ENCODE results near the gene XAGE1B.
"Not testable (repeated sequence)": the region's sequence is repeated elsewhere in the genome, so short reads cannot be mapped to it uniquely, and the experiment has no call there.

XAGE1B gene, protein sequence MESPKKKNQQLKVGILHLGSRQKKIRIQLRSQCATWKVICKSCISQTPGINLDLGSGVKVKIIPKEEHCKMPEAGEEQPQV

DNA sequence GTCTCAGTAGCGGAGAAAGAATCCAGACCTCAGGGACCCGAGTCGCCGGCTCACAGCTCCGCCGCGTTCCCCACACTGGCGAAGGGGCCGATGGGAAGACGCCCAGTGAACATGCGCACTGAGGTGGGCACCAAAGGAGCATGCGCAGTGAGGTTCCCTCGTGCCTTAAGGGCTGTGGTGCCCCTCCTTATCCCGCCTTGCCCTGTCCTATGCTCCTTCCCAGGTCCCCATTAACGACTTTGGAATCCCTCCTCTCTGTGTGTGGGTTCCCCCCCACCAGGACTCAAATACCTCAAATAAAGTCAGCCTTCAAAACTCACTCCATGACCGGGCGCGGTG, at the start of gene XAGE1B:
TSS of gene XAGE1B (minus strand) at position 77 of the 339 bp plus-strand sequence. CDS start 1,536 bp downstream, outside the sequence.
- not testable (repeated sequence) for DNase-seq (ENCODE audit: low read depth in 2 of 2)

DNA sequence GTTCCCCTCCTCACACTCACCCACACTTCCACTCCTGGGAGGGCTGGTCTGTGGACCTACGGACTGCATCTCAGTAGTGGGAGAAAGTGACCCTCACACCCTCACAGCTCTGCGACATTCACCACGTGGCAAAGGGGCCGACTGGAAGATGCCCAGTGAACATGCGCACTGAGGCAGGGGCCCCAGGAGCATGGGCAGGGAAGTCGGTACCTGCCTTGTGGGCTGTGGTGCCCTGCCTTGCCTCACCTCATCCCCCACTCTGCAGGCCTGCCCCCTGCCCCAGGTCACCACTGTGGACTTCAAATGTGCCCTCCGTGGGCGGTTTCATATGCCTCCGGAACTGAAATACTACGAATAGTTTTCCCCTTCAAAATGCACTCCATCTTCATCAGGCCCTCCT, 46.2 kb upstream of the XAGE1B start:
- no peak for DNase-seq (ENCODE audit: low read depth in 2 of 2)

DNA sequence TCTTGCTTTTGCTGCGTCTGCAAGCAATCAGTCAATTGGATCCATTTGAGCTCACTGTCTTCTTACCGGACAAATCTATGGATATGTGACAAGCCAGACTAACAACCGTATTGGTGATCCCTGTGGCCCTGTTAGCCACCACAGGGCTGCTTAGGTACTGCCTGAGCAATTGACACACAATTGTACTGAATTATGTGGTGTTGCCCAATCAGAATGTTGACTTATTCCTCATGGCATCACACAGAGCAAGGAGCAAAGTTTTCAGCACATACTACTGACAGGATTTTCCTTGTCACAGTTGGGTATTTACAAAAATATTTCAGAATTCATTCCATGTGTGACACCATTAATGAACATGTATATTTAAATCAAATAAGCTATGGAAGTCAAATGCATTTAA, 41.3 kb upstream of the XAGE1B start:
- DNase-seq (ENCODE audit: low read depth in 2 of 2), result no peak

DNA sequence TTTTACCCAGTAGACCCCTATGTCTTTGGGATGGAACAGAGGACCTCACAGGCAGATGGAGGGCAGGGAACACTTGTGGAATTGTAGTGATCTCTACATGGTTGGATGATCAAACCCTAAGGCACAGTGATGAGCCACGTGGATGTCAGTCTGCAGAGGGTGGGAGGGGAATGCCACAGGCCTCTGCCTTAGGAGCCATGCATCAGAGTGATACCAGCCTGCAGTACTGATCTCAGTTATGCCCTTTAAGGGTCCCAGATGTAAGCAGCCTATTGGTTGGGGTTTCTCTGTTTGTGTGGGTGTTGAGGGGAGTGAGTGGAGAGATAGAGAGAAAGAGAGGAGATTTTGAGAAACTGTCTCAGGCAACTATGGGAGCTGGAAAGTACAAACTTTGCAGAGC, 39.9 kb upstream of the XAGE1B start:
- no peak for DNase-seq (ENCODE audit: low read depth in 2 of 2)

DNA sequence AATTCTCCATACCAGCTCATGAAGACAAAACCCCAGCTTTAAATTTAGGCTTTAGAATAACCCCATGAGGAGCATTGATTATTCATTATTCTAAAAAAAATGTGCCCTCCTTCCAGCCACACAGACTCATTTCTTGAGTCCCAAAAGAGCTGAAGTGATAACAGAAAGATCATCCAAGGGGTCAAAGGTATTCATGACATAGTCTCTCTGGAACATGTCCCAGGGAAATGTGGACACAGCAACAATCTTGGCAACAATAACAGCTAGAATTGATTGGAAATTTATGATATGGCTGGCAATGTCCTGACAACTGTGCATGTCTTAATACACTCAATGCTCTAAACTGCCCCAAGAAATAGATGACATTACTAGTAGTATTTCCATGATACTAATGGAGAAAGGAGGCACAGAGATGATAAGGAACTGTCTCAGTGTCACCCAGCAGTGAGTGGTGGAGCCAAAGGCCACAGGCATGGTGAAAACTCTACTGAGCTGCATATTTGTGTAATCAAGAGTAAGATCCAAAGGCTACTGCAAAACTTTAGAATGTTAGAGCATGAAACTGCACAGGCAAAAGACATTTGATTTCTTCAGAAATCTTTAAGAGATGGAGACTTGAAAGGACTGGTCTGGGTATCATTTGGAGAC, 37.3 kb upstream of the XAGE1B start:
- DNase-seq (ENCODE audit: low read depth in 2 of 2), result no peak

DNA sequence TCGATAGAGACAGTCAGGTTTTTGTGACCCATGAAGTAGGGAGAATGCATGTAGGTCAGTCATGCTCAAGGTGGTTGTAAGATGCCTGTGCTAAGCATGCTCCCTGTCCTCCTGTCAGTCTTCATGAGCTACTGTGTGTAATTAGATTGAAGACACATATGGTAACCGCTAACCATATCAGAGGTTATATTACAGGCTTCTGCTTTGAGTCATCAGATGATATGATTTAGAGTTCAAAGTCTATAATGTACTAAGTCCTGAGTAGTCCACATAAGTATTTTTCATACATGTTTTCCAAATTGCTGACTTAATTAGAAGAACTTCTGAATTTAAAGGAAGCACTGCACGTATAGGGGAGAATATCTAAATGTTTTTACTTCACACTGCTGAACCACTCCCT, 31.9 kb upstream of the XAGE1B start:
- not testable (repeated sequence) for DNase-seq (ENCODE audit: low read depth in 2 of 2)

DNA sequence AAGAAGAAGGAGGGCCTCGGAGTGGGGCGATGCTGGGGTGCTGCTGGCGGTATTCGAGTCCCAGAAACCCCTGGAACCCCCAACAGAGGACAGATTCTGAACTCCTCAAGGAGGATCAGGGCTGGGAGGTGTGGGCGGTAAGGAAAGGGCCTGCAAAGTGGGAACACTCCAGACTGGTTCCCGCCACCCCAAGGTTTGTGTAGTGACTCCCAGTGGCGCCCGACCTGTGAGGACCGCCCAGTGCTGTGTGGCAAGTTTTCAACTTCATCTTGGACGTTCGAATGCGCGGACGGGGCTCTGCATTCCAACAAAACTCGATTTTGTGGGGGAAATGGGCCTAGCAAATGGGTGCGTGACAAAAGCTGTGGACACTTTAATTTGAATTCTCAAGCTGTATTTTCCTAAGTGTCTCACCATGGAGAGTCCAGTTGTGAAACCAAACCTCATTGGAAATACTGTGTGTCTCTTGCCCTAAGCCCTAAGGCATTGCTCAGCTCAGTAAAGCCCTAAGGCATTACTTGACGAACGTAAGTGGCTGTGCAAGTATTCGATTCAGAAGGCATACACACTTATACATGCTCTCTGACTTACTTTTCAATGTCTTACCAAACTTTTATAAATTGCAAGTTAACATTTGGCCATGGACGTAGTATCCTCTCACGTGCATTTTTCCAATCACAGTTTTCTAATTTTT, 27.4 kb upstream of the XAGE1B start:
- DNase-seq (ENCODE audit: low read depth in 2 of 2), result no peak

DNA sequence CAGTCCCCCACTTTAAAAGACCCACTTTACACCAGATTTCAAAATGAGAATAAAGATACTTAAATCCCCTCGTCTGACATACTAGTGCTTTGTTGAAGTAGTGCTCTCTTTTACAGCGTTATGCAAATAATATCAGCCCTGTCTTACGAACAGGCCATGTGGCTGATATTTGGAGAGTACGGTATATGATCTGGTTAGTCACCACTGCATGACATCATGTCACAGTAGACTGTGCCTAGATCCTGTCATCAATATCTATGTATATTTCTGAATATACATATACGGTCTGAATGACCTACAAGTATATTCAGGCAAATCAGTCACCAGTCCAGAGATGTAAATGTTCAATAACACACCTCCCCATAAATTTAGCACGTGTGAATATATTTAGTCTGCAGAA, 25.4 kb upstream of the XAGE1B start:
- DNase-seq (ENCODE audit: low read depth in 2 of 2), result no peak

DNA sequence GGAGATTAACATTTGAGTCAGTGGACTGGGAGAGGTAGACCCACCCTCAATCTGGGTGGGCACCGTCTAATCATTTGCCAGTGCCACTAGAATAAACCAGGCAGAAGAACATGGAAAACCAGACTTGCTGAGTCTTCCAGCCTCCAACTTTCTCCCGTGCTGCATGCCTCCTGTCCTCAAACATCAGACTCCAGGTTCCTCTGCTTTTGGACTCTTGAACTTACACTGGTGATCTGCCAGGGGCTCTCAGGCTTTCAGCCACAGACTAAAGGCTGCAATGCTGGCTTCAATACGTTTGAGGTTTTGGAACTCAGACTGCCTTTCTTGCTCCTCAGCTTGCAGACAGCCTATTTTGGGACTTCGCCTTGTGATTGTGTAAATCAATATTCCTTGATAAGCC, 24.2 kb upstream of the XAGE1B start:
- not testable (repeated sequence) for DNase-seq (ENCODE audit: low read depth in 2 of 2)

DNA sequence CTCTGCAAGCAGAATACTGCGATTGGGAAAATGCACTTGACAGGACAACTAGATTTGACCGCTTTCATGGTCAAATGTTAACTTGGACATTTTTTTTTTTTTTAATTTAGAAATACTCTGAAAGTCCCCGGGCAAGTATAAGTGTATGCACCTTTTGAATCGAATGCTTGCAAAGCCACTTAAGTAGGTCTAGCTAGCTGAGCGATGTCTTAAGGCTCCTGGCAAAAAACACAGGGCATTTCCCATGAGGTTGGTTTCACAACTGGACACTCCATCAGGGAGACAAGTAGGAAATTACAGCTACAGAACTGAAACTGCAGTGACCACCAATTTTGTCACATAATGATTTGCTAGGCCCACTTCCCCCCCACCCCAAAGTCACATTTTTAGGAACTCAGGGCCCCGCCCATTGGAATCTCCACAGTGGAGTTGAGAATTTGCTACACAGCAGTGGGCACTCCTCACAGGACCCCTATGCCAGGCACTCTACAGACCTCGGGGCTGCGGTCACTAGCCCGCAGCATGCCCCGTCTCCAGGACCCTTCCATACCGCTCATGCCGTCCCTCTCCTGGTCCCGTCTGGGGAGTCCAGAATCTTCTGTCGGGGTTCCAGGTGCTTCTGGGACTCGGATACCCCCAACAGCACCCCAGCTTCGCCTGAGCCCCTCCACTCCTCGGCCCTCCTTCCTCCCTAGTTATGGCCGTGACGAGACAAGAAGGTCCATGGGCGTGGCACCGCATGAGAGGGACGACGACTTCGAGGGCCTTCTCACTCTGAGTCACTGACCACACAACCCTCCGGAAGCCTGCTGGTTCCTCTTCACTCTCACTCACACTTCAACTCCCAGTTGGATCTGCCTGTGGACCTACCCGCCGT, 515 bp downstream of the XAGE1B start:
- not testable (repeated sequence) for DNase-seq (ENCODE audit: low read depth in 2 of 2)

DNA sequence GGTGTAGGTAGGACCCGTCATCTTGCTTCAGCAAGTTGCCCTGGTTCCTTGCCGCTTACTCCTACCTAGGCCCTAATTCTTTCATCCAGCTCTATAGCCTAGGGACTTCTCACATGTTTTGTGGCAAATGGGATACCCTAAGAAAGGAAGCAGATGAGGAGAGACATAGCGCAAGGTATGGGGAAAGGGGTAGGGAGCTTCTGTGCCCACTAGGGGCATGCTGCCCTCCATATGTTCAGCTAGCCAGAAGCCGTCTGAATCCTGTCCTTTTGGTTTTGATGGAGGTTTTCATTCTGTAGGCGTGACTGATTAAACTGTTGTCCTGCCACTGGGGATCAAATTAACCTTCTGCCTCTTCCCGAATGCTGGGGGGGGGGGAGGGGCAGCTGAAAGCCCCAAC, 5.7 kb downstream of the XAGE1B start:
- DNase-seq (ENCODE audit: low read depth in 2 of 2), result not testable (repeated sequence)

DNA sequence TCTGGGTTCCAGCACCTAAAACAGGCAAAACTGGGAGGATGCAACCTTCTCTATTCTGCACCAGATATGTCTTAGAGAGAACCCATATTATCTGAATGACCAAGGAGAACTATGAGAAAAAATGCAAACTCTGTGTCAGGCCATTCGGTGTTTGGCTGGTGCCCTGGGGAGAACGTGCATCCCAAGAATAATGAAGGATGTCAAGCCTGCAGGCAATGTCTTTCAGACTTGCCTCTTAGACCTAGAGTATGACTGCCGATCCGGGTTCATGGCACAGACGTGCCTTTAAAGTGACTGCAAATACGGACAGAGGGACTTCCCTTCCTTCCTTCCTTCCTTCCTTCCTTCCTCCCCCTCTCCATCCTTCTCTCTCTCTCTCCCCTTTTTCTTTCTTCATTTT, 6.9 kb downstream of the XAGE1B start:
- DNase-seq (ENCODE audit: low read depth in 2 of 2), result no peak

DNA sequence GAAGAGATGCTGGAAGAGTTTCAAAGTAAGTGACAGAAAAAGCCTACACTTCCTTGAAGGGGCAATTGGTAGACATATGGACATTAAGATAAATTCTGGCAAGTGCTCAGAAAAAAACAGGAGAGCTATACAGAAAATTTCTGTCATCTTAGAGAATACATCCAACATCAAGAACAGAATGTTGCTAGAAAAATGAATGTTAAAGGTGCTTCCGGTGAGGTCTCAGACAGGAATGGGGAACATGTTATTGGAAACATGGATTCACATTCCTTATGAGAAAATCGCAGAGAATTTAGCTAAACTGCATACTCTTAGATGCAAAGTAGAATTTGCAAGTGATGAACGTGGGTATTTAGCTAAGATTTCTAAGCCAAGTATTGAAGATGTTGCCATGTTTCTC, 9.5 kb downstream of the XAGE1B start:
- no peak for DNase-seq (ENCODE audit: low read depth in 2 of 2)

DNA sequence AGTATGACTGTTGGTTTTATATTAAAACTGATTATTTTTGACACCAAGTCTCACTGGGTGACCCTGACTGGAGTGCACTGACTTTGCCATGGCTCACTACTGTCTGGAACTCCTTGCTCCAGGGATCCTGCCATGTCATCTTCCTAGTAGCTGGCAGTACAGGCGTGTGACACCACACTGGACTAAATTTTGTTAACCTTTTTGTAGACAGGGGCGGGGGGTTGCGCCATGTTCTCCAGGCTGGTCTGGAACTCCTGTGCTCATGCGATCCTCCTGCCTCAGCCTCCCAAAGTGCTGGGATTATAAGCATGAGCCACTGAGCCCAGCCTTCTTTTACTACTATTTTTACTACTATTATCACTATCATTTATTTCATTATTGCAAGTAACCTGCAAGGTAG, 12.3 kb downstream of the XAGE1B start:
- no peak for DNase-seq (ENCODE audit: low read depth in 2 of 2)

DNA sequence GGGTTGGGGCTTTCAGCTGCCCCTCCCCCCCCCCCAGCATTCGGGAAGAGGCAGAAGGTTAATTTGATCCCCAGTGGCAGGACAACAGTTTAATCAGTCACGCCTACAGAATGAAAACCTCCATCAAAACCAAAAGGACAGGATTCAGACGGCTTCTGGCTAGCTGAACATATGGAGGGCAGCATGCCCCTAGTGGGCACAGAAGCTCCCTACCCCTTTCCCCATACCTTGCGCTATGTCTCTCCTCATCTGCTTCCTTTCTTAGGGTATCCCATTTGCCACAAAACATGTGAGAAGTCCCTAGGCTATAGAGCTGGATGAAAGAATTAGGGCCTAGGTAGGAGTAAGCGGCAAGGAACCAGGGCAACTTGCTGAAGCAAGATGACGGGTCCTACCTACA, 15.5 kb downstream of the XAGE1B start:
- not testable (repeated sequence) for DNase-seq (ENCODE audit: low read depth in 2 of 2)

DNA sequence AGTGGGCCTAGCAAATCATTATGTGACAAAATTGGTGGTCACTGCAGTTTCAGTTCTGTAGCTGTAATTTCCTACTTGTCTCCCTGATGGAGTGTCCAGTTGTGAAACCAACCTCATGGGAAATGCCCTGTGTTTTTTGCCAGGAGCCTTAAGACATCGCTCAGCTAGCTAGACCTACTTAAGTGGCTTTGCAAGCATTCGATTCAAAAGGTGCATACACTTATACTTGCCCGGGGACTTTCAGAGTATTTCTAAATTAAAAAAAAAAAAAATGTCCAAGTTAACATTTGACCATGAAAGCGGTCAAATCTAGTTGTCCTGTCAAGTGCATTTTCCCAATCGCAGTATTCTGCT, 20.5 kb downstream of the XAGE1B start:
- not testable (repeated sequence) for DNase-seq (ENCODE audit: low read depth in 2 of 2)

DNA sequence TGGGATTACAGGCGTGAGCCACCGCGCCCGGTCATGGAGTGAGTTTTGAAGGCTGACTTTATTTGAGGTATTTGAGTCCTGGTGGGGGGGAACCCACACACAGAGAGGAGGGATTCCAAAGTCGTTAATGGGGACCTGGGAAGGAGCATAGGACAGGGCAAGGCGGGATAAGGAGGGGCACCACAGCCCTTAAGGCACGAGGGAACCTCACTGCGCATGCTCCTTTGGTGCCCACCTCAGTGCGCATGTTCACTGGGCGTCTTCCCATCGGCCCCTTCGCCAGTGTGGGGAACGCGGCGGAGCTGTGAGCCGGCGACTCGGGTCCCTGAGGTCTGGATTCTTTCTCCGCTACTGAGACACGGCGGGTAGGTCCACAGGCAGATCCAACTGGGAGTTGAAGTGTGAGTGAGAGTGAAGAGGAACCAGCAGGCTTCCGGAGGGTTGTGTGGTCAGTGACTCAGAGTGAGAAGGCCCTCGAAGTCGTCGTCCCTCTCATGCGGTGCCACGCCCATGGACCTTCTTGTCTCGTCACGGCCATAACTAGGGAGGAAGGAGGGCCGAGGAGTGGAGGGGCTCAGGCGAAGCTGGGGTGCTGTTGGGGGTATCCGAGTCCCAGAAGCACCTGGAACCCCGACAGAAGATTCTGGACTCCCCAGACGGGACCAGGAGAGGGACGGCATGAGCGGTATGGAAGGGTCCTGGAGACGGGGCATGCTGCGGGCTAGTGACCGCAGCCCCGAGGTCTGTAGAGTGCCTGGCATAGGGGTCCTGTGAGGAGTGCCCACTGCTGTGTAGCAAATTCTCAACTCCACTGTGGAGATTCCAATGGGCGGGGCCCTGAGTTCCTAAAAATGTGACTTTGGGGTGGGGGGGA, 21.1 kb downstream of the XAGE1B start, which contains the start of gene XAGE1A:
TSS of gene XAGE1A (plus strand) at position 264 of the 874 bp plus-strand sequence. CDS start 1,554 bp downstream, outside the sequence.
- not testable (repeated sequence) for DNase-seq (ENCODE audit: low read depth in 2 of 2)

DNA sequence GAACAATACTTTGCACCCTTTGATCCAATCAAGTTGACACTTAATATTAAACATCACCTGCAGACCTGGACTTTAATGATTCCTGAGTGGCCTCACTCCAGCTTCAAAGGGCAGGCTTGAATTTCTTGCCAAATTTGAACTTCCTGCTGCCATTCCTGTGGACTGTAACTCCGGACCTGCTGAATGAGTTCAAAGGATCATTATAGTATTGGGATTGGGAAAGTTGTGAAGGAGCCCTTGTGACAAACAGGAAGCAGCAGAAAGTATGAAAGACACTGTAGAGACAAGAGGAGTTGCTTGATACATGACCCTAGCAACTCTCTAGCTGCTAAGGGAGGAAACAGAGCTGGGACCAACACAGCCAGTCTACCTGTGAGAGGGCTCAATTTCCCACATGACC, 45.6 kb downstream of the XAGE1B start:
- DNase-seq (ENCODE audit: low read depth in 2 of 2), result not testable (repeated sequence)

All from fibroblast of skin of left quadriceps (primary cell).